Heart left ventricle (tissue), 16 donors: ENCODE measurements around the gene TUBB. TPM values are rescaled to one million over a fixed set of nuclear protein-coding genes. Genes with fewer than 3 reads are reported as not detected.
"Not testable (repeated sequence)": the region's sequence is repeated elsewhere in the genome, so short reads cannot be mapped to it uniquely, and the experiment has no call there.

Experiments
- ATAC-seq, 4 donors: fragments of 200-7000 bp; cut with Tn5 transposase; one replicate each; pipeline ENCODE4 v1.9.1; 2020 to 2022; ENCODE audit warnings: moderate library complexity in 4 of 4, mild to moderate bottlenecking in 3 of 4, moderate number of reproducible peaks in 1 of 4
- DNase-seq, 5 donors: peaks; one replicate each; pipeline ENCODE4 v3.0.0-alpha.2; 2020
- H3K27ac ChIP-seq, 12 donors: fragments of 200-600 bp; sonication (generic) in 4 of 12; one replicate each; pipeline versions ENCODE4 v1.5.0 to v1.8.0; 2016 to 2022; ENCODE audit warnings: mild to moderate bottlenecking in 2 of 12
- H3K27me3 ChIP-seq, 9 donors: fragments of 200-600 bp; sonication (generic) in 2 of 9; one replicate each; pipeline versions ENCODE4 v1.5.1 to v1.8.0; 2016 to 2022; ENCODE audit warnings: mild to moderate bottlenecking in 3 of 9
- H3K36me3 ChIP-seq, 9 donors: fragments of 200-600 bp; sonication (generic) in 2 of 9; one replicate each; pipeline versions ENCODE4 v1.5.0 to v1.8.0; 2018 to 2022; ENCODE audit warnings: mild to moderate bottlenecking in 2 of 9
- H3K4me1 ChIP-seq, 12 donors: fragments of 200-600 bp; sonication (generic) in 4 of 12; one replicate each; pipeline versions ENCODE4 v1.5.0 to v1.8.0; 2016 to 2022; ENCODE audit warnings: mild to moderate bottlenecking in 3 of 12
- H3K4me3 ChIP-seq, 12 donors: fragments of 200-600 bp; sonication (generic) in 4 of 12; one replicate each; pipeline versions ENCODE4 v1.5.0 to v1.8.0; 2017 to 2022; ENCODE audit warnings: mild to moderate bottlenecking in 9 of 12, moderate library complexity in 4 of 12
- H3K9me3 ChIP-seq, 12 donors: fragments of 200-600 bp; sonication (generic) in 4 of 12; one replicate each; pipeline versions ENCODE4 v1.5.0 to v1.8.0; 2016 to 2022; ENCODE audit warnings: mild to moderate bottlenecking in 1 of 12
- CTCF ChIP-seq, 12 donors: fragments of 200-600 bp; sonication (generic) in 4 of 12; IDR thresholded peaks; one replicate each; pipeline versions ENCODE4 v1.5.0 to v1.8.0; 2018 to 2022; ENCODE audit warnings: antibody characterized with exemption in 12 of 12, mild to moderate bottlenecking in 5 of 12
- POLR2A ChIP-seq, 2 donors: fragments of 450-650 bp; IDR thresholded peaks; one replicate each; pipeline ENCODE4 v1.6.1; 2017; ENCODE audit warnings: antibody characterized with exemption in 2 of 2, mild to moderate bottlenecking in 2 of 2, moderate library complexity in 2 of 2
- WGBS, 4 donors: extraction: QIAGEN DNeasy Blood & Tissue Kit in 2 of 4; methylation state at CpG; one replicate each; pipeline versions ENCODE4 v1.1.5 to v1.1.7; 2013 to 2018; 5-methylcytosine and 5-hydroxymethylcytosine counted together
- intact Hi-C, 10 donors: fragments of 100-400 bp; cut with DNase I; formaldehyde crosslinking; loops; one replicate each; pipeline versions ENCODE4 v1.11.1 to v1.14.2; 2022
- polyA plus RNA-seq, 2 donors: library from polyadenylated mRNA; stranded (reverse); fragments of 200-250 nt; gene quantifications; one replicate each; pipeline ENCODE4 v1.2.3, GENCODE V29; 2013
- total RNA-seq, 9 donors: library from RNA; depleted of rRNA in 2 of 9; stranded (reverse); fragments of >200 nt in 2 of 9; fragmentation: NEBNext Ultra II Directional in 3 of 9; extraction: Animal tissue kit (Norgen Biotek cat#: 25700) in 3 of 9; gene quantifications; one replicate each; pipeline versions ENCODE4 v1.1.0 to v1.2.4, GENCODE V29; 2016 to 2023
- donor health status: ischemic (EF 13 %, LVEDD 7.1; RV severe dilation, severe dysfunction).
- donor health status: healthy with polysubstance abuse.
- donor health status: DM: no; HTN: yes; CAD: no.
- donor health status: DM: no; HTN: no; CAD: no.
- donor health status: ischemic (EF 25% LVEDD 6.9; RV normal size, moderate dysfunction).
- donor health status: ischemic (EF 25% LVEDD 5.7; RV mildly dilated, moderate dysfunction).
- donor health status: healthy.
- donor health status: DM: yes; HTN: yes; CAD: no.
- donor health status: ischemic (EF 35%, LVEDD 5.7; RV mildly dilated, moderate dysfunction).
- donor health status: nonischemic (EF 11% LVEDD 7.7; RV severe dilation, severe dysfunction).
- donor health status: DM: yes; HTN: yes; CAD: no.
- donor health status: PGD.
- donor health status: ischemic (EF 29% LVEDD 5.4; RV normal size, mild dysfunction).
- donor health status: nonischemic (EF 23%, LVEDD 6.1; RV moderate dilation, normal function).

TUBB gene
- total and polyA plus RNA-seq, 11 donors, result 183 to 497 (median 238) TPM

- Histone ChIP-seq H3K4me1 (peaks cover 0 to 36% (median 25%) of the 10 kb centered on the region in 12 donors), H3K27ac (peak overlapping the region; percentile 62 to 97 (median 90)), H3K36me3 (peaks cover 0 to 36% (median 30%) of the 10 kb centered on the region in 9 donors), H3K9me3 (no peaks in the 10 kb centered on the region), H3K4me3 (peak overlapping the region; percentile 45 to 93 (median 73)), H3K27me3 (no peaks in the 10 kb centered on the region)
- intact Hi-C loops, result loop anchor here in 3 of 10 donors (1.0 to 2.0 kb wide), 2 partner anchors 26 to 102 kb away; no protein-coding TSS in a partner anchor
- DNase-seq (no peak), ATAC-seq (no peak)
- 2 to 5% (median 4%) methylated on average over 7 to 8 of the region's 8 CpGs for WGBS, 4 donors
- no peak for TF ChIP-seq POLR2A (IDR thresholded peaks at IDR 0.05)
- TF ChIP-seq CTCF (IDR thresholded peaks at IDR 0.05), result no peak
Observed at GRCh38 chr6:30716879-30717128, 3.3 kb upstream of the TUBB start.

- H3K4me1 ChIP-seq, result peaks cover 0 to 40% (median 30%) of the 10 kb centered on the region in 12 donors
- DNase-seq, result peak; percentile 100
- intact Hi-C loops, result loop anchor here in 3 of 10 donors (1.0 to 2.0 kb wide), 2 partner anchors 26 to 102 kb away; no protein-coding TSS in a partner anchor
- peaks cover 0 to 34% (median 27%) of the 10 kb centered on the region in 9 donors for H3K36me3 ChIP-seq
- ATAC-seq, result peak; percentile 83 to 91 (median 87)
- no peaks in the 10 kb centered on the region for H3K27me3 ChIP-seq
- H3K4me3 ChIP-seq, result peak within 1 kb of the TSS; percentile 45 to 93 (median 73)
- H3K9me3 ChIP-seq, result no peaks in the 10 kb centered on the region
- TF ChIP-seq CTCF (IDR thresholded peaks at IDR 0.05) (peak in 10 of 12 donors; percentile 4 to 50 (median 36)), POLR2A (IDR thresholded peaks at IDR 0.05) (peak; percentile 25 to 87)
- peak within 1 kb of the TSS; percentile 80 to 97 (median 91) for H3K27ac ChIP-seq
- WGBS, 4 donors, result 0% methylated on average over 36 to 48 of the region's 48 CpGs
Observed at GRCh38 chr6:30717129-30717844, 2.9 kb upstream of the TUBB start, which contains the start of gene MDC1. TSS of gene MDC1 (minus strand) at chr6:30717281. CDS start at chr6:30715175, 2,106 bp downstream.

GRCh38 chr6:30717845-30718720 lies 2.1 kb upstream of the TUBB start:
- H3K36me3 ChIP-seq, result peaks cover 0 to 34% (median 24%) of the 10 kb centered on the region in 9 donors
- H3K27ac ChIP-seq, result peak overlapping the region; percentile 80 to 97 (median 91)
- not testable (repeated sequence) for H3K27me3 ChIP-seq, ATAC-seq, H3K9me3 ChIP-seq, DNase-seq
- peak overlapping the region; percentile 3 to 93 (median 73) for H3K4me3 ChIP-seq
- intact Hi-C loops, result loop anchor here in 4 of 10 donors (1.0 to 2.0 kb wide), 3 partner anchors 27 to 103 kb away; partner anchors contain the start of gene NRM (in 1 of the 4)
- 75 to 83% (median 77%) methylated on average over 37 of the region's 37 CpGs for WGBS, 4 donors
- H3K4me1 ChIP-seq, result peaks cover 0 to 48% (median 34%) of the 10 kb centered on the region in 12 donors
- TF ChIP-seq CTCF (IDR thresholded peaks at IDR 0.05), result peak in 1 of 12 donors; percentile 0
